Gastrocnemius medialis (tissue), 4 donors: ENCODE results near the gene TRIM8. TPM values are rescaled to one million over a fixed set of nuclear protein-coding genes. Genes with fewer than 3 reads are reported as not detected.

Experiments
- ATAC-seq, 2 donors: fragments of 150-250 bp; one replicate each; pipeline ENCODE4 v1.9.1; 2016
- DNase-seq, 2 donors: peaks; one replicate each; pipeline ENCODE4 v3.0.0-alpha.2; 2019
- H3K27ac ChIP-seq, 4 donors: fragments of 200-600 bp; sonication (generic); 1 replicate in 1 of 4; 2 replicates in 3 of 4; pipeline ENCODE4 v1.5.1; 2016 to 2018; ENCODE audit warnings: mild to moderate bottlenecking in 2 of 4, moderate library complexity in 1 of 4
- H3K27me3 ChIP-seq, 3 donors: fragments of 200-600 bp; sonication (generic) in 2 of 3; 1 replicate in 1 of 3; 2 replicates in 2 of 3; pipeline versions ENCODE4 v1.5.1 to v1.6.0; 2016 to 2019; ENCODE audit warnings: mild to moderate bottlenecking in 1 of 3, moderate library complexity in 1 of 3
- H3K36me3 ChIP-seq, 2 donors: fragments of 200-600 bp; sonication (generic) in 1 of 2; one replicate each; pipeline ENCODE4 v1.5.1; 2017 to 2018
- H3K4me1 ChIP-seq, 2 donors: fragments of 200-600 bp; sonication (generic) in 1 of 2; one replicate each; pipeline ENCODE4 v1.5.1; 2016 to 2017; ENCODE audit warnings: mild to moderate bottlenecking in 2 of 2
- H3K4me3 ChIP-seq, 4 donors: fragments of 200-600 bp; sonication (generic) in 3 of 4; 1 replicate in 1 of 4; 2 replicates in 3 of 4; pipeline ENCODE4 v1.5.1; 2016 to 2019; ENCODE audit warnings: mild to moderate bottlenecking in 2 of 4
- H3K9me3 ChIP-seq, 3 donors: fragments of 200-600 bp; sonication (generic) in 2 of 3; 1 replicate in 1 of 3; 2 replicates in 2 of 3; pipeline ENCODE4 v1.5.1; 2016 to 2019
- CTCF ChIP-seq, 5 experiments: fragments of 450-650 bp in 3 of 5; fragments of 200-600 bp in 2 of 5; sonication (generic) in 2 of 5; IDR thresholded peaks in 4 of 5; conservative IDR thresholded peaks in 1 of 5; 1 replicate in 4 of 5; 2 replicates in 1 of 5; pipeline ENCODE4 v1.5.1; 2016 to 2019; ENCODE audit warnings: antibody characterized with exemption in 5 of 5, mild to moderate bottlenecking in 3 of 5, moderate library complexity in 3 of 5
- POLR2A ChIP-seq, 2 donors: fragments of 450-650 bp; IDR thresholded peaks; one replicate each; pipeline ENCODE4 v1.6.1; 2017; ENCODE audit warnings: antibody characterized with exemption in 2 of 2, mild to moderate bottlenecking in 2 of 2, moderate library complexity in 2 of 2
- in situ Hi-C, 4 donors: fragments of 200-750 bp; cut with MboI; loops; one replicate each; pipeline versions ENCODE4 v1.15.0 to v1.8.0; 2017; ENCODE audit warnings: low sequenced_read_pairs in 4 of 4
- intact Hi-C: fragments of 100-400 bp; cut with DNase I; formaldehyde crosslinking; loops from one replicate; pipeline ENCODE4 v1.15.1; 2023; ENCODE audit warnings: low total_unique reads
- total RNA-seq, 4 donors: library from RNA; depleted of rRNA; stranded (reverse); fragments of >200 nt; gene quantifications; one replicate each; pipeline versions ENCODE4 v1.1.0 to v1.2.3, GENCODE V29; 2016

TRIM8 gene
- total RNA-seq, 4 donors from 2014 or later: 113 to 222 (median 138) TPM

DNA sequence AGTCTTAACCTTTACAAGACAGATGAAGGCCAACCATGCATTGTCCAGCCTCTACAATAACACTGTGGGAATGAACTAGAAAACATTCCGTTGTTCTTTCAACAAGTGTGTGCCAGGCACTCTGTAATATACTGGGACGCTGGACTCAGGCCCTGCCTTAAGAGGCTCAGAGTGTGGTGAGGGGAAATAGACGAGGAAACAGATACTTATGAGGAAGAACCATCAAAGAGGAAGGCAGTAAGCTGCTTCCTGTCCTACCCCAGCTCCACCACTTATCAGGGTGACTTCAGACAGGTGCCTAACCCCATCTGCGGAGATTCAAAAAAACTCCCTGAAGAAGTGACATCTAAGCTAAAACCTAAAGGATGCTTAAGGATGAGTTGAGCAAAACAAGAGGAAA, 8.9 kb upstream of the TRIM8 start:
- ATAC-seq (no peak), DNase-seq (no peak)
- no peak overlapping the region for H3K4me3 ChIP-seq
- peaks cover 22% of the 10 kb centered on the region in 2 donors for H3K4me1 ChIP-seq
- H3K27ac ChIP-seq: peak overlapping the region in 2 of 4 donors; percentile 22 to 26
- H3K27me3 ChIP-seq: no peaks in the 10 kb centered on the region
- in situ Hi-C loops (no loop called here), intact Hi-C loops (no loop called here)
- TF ChIP-seq CTCF (IDR thresholded peaks at IDR 0.05 in 4 of 5, conservative IDR thresholded peaks at IDR 0.05 in 1 of 5): no peak
- TF ChIP-seq POLR2A (IDR thresholded peaks at IDR 0.05): no peak
- no peaks in the 10 kb centered on the region for H3K9me3 ChIP-seq
- H3K36me3 ChIP-seq: peaks cover 0 to 3% of the 10 kb centered on the region in 2 donors

DNA sequence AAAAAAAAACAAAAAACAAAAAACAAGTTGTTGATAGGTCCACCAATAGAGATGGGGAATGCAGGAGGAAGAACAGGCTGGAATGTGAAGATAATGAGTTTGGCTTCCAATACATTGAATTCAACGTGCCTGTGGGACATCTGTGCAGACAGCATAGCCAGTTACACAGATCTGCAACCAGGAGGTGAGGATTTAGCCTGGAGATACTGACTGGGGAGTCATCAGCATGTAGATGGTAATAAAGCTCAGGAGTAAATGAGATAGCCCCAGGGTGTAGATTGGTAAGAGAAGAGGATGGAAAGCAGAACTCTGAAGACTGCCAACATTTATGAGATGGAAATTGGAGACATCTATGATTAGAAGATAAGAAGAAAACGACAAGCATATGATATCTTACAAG, 4.7 kb upstream of the TRIM8 start:
- no peak overlapping the region for H3K4me3 ChIP-seq
- intact Hi-C loops: no loop called here
- peaks cover 4 to 5% of the 10 kb centered on the region in 2 donors for H3K4me1 ChIP-seq
- no peak for TF ChIP-seq CTCF (IDR thresholded peaks at IDR 0.05 in 4 of 5, conservative IDR thresholded peaks at IDR 0.05 in 1 of 5)
- no peak for TF ChIP-seq POLR2A (IDR thresholded peaks at IDR 0.05)
- H3K9me3 ChIP-seq: no peaks in the 10 kb centered on the region
- H3K36me3 ChIP-seq: no peaks in the 10 kb centered on the region
- H3K27me3 ChIP-seq: no peaks in the 10 kb centered on the region
- no peak overlapping the region for H3K27ac ChIP-seq
- in situ Hi-C loops: no loop called here
- no peak for ATAC-seq
- no peak for DNase-seq

DNA sequence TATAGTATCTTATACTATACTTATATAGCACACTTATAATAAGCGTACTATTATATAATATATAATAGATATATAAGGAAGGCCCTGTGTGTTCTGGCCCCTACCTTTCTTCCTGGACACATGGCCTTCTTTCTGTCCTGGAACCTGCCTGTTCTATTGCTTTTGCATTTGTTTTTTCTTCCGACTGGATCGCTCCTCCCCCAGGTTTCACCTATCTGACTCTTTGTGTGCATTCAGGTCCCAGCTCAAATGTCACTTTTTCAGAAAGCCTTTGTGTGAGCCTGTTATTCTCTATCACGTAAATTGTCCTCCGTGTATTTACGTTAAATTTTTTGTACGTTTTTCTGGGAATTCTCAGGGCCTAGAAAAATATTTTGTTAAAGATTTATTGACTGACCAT, 2.9 kb upstream of the TRIM8 start:
- peak overlapping the region; percentile 99 to 100 (median 100) for H3K27ac ChIP-seq
- H3K4me1 ChIP-seq: peaks cover 5 to 8% of the 10 kb centered on the region in 2 donors
- H3K36me3 ChIP-seq: no peaks in the 10 kb centered on the region
- no peaks in the 10 kb centered on the region for H3K27me3 ChIP-seq
- H3K4me3 ChIP-seq: peak overlapping the region; percentile 62 to 90 (median 78)
- H3K9me3 ChIP-seq: no peaks in the 10 kb centered on the region
- intact Hi-C loops (no loop called here), in situ Hi-C loops (no loop called here)
- TF ChIP-seq CTCF (IDR thresholded peaks at IDR 0.05 in 4 of 5, conservative IDR thresholded peaks at IDR 0.05 in 1 of 5): no peak
- no peak for TF ChIP-seq POLR2A (IDR thresholded peaks at IDR 0.05)
- ATAC-seq (no peak), DNase-seq (no peak)

- H3K4me1 ChIP-seq: peaks cover 12 to 15% of the 10 kb centered on the region in 2 donors
- peak overlapping the region; percentile 62 to 90 (median 80) for H3K4me3 ChIP-seq
- peak; percentile 96 to 98 for TF ChIP-seq POLR2A (IDR thresholded peaks at IDR 0.05)
- no peak for TF ChIP-seq CTCF (IDR thresholded peaks at IDR 0.05 in 4 of 5, conservative IDR thresholded peaks at IDR 0.05 in 1 of 5)
- peak overlapping the region; percentile 99 to 100 (median 100) for H3K27ac ChIP-seq
- in situ Hi-C loops (no loop called here), intact Hi-C loops (loop anchor here (2.0 kb wide), 2 partner anchors 21 to 135 kb away; no protein-coding TSS in a partner anchor)
- DNase-seq (peak; percentile 99), ATAC-seq (peak; percentile 50 to 55)
- no peaks in the 10 kb centered on the region for H3K27me3 ChIP-seq
- no peaks in the 10 kb centered on the region for H3K36me3 ChIP-seq
- H3K9me3 ChIP-seq: no peaks in the 10 kb centered on the region
These were observed 2.2 kb upstream of the TRIM8 start for GRCh38 chr10:102641880-102642735.
